Breast epithelium (tissue), 3 donors: ENCODE results near the gene LMO2.

ENCODE experiments used
- CTCF ChIP-seq, 3 donors: fragments of 450-650 bp; IDR thresholded peaks; one replicate each; pipeline ENCODE4 v1.5.1; 2016 to 2017; ENCODE audit warnings: antibody characterized with exemption in 3 of 3, mild to moderate bottlenecking in 3 of 3, moderate library complexity in 3 of 3
- POLR2A ChIP-seq: fragments of 450-650 bp; IDR thresholded peaks from one replicate; pipeline ENCODE4 v1.6.1; 2016; ENCODE audit warnings: antibody characterized with exemption, mild to moderate bottlenecking, moderate library complexity
- POLR2AphosphoS5 ChIP-seq, 3 donors: sonication (generic); formaldehyde crosslinking; IDR thresholded peaks; one replicate each; pipeline ENCODE4 v1.6.1; 2017; ENCODE audit warnings: antibody characterized with exemption in 3 of 3

GRCh38 chr11:33910296-33910957 is 18.6 kb upstream of the LMO2 start:
- TF ChIP-seq CTCF (IDR thresholded peaks at IDR 0.05) (no peak), POLR2A (no peak), POLR2AphosphoS5 (IDR thresholded peaks at IDR 0.05) (no peak)
